K562 (cell line): ENCODE measurements around the gene SKAP1. TPM values are rescaled to one million over a fixed set of nuclear protein-coding genes. Genes with fewer than 3 reads are reported as not detected.
"Not testable (repeated sequence)": the region's sequence is repeated elsewhere in the genome, so short reads cannot be mapped to it uniquely, and the experiment has no call there.

Source experiments
- ATAC-seq: fragments of 200-7000 bp; cut with Tn5 transposase; 3 replicates; pipeline ENCODE4 v1.9.1; 2020; ENCODE audit warnings: moderate library complexity
- BruUV-seq: library from RNA; stranded (reverse); fragments of 400-500 nt; replicated peaks from 2 replicates; lab custom pipeline; 2021; lab: Mats Ljungman, UMichigan
- CTCF ChIA-PET: fragments of 300-600 bp; formaldehyde crosslinking; extraction: SDS; loops from one replicate; lab custom pipeline; 2021; ENCODE audit warnings: low intra/inter-chr PET ratio; lab: Yijun Ruan, JAX
- POLR2A ChIA-PET: fragments of 300-600, 350-650 bp; sonication (Branson Sonifier 250); formaldehyde crosslinking; extraction: SDS; loops from one replicate; lab custom pipeline; 2021; ENCODE audit warnings: antibody characterized with exemption, inconsistent platforms; lab: Yijun Ruan, JAX
- DNase-seq, 4 experiments: peaks; one replicate each; pipeline versions ENCODE4 v3.0.0 to v3.0.0-alpha.2; 2011 to 2018; ENCODE audit warnings: low spot score in 3 of 4, mixed read lengths in 3 of 4; ENCODE audit errors: extremely low read depth in 1 of 4
- FAIRE-seq: peaks from 2 replicates; lab custom pipeline; 2011; peaks lifted over from hg19 to GRCh38; lab: Jason Lieb, UNC
- H2AFZ ChIP-seq: 2 replicates; pipeline ENCODE4 v1.6.0; 2011; ENCODE audit warnings: low read depth, low read length, control low read depth, inconsistent platforms
- H3K27ac ChIP-seq: fragments of 200-600 bp; 3 replicates; pipeline ENCODE4 v1.8.0; 2011; ENCODE audit warnings: low read depth, mild to moderate bottlenecking, control low read depth, inconsistent platforms, low read length, moderate library complexity, mixed read lengths; ENCODE audit errors: extremely low read depth
- H3K27me3 ChIP-seq, 2 experiments: fragments of 300-600 bp in 1 of 2; 2 replicates in 1 of 2; 3 replicates in 1 of 2; pipeline versions ENCODE4 v1.6.0 to v1.8.0; 2011; ENCODE audit warnings: inconsistent platforms in 2 of 2, low read length in 2 of 2, mild to moderate bottlenecking in 1 of 2, mixed read lengths in 1 of 2, moderate library complexity in 1 of 2; ENCODE audit not compliant: control insufficient read depth in 2 of 2, insufficient read depth in 2 of 2
- H3K36me3 ChIP-seq: fragments of 300-600 bp; 3 replicates; pipeline ENCODE4 v1.8.0; 2011; ENCODE audit warnings: mild to moderate bottlenecking, low read length, inconsistent platforms; ENCODE audit not compliant: control insufficient read depth, insufficient read depth
- H3K4me1 ChIP-seq, 2 experiments: fragments of 200-600 bp in 1 of 2; replicated peaks in 1 of 2; 2 replicates in 1 of 2; 3 replicates in 1 of 2; pipeline versions ENCODE4 v1.5.1 to v1.8.0; 2011; ENCODE audit warnings: inconsistent platforms in 2 of 2, low read length in 2 of 2, mild to moderate bottlenecking in 1 of 2, mixed read lengths in 1 of 2, moderate library complexity in 1 of 2; ENCODE audit not compliant: control insufficient read depth in 2 of 2, insufficient read depth in 2 of 2
- H3K4me2 ChIP-seq: 2 replicates; pipeline ENCODE4 v1.6.1; 2011; ENCODE audit warnings: low read length, control low read depth, inconsistent platforms, mixed read lengths; ENCODE audit not compliant: insufficient read depth
- H3K4me3 ChIP-seq: fragments of 200-600 bp; sonication (generic), shearing (Covaris generic); 2 replicates; pipeline ENCODE4 v1.5.1; 2016; ENCODE audit warnings: control low read depth, inconsistent platforms
- H3K79me2 ChIP-seq: fragments of 200-600 bp; 3 replicates; pipeline ENCODE4 v1.8.0; 2011; ENCODE audit warnings: low read length, inconsistent platforms; ENCODE audit not compliant: control insufficient read depth, insufficient read depth
- H3K9ac ChIP-seq, 2 experiments: 2 replicates each; pipeline versions ENCODE4 v1.6.0 to v1.6.1; 2011; ENCODE audit warnings: low read depth in 2 of 2, low read length in 2 of 2, control low read depth in 1 of 2, inconsistent platforms in 1 of 2, mild to moderate bottlenecking in 1 of 2, mixed read lengths in 1 of 2; ENCODE audit not compliant: insufficient read depth in 1 of 2
- H3K9me1 ChIP-seq: one replicate; pipeline ENCODE4 v1.6.0; 2011; ENCODE audit warnings: inconsistent platforms, mild to moderate bottlenecking, low read length, moderate library complexity; ENCODE audit not compliant: control insufficient read depth, insufficient read depth
- H3K9me3 ChIP-seq: replicated peaks from 2 replicates; pipeline ENCODE4 v1.5.1; 2011; ENCODE audit warnings: low read depth, low read length, inconsistent platforms; ENCODE audit not compliant: control insufficient read depth, insufficient read depth
- H4K20me1 ChIP-seq: replicated peaks from 2 replicates; pipeline ENCODE4 v1.6.1; 2011; ENCODE audit warnings: low read length, inconsistent platforms, mixed read lengths; ENCODE audit not compliant: control insufficient read depth, insufficient read depth
- E2F4 ChIP-seq: sonication (generic); formaldehyde crosslinking; IDR thresholded peaks from 2 replicates; pipeline ENCODE4 v1.8.0; 2022; ENCODE audit warnings: mild to moderate bottlenecking, low read depth, missing genetic modification reagents
- FOXA1 ChIP-seq: fragments of 450-650 bp; IDR thresholded peaks from 2 replicates; pipeline ENCODE4 v1.6.1; 2016; ENCODE audit warnings: mild to moderate bottlenecking, borderline replicate concordance
- GATAD2B ChIP-seq: fragments of 450-650 bp; IDR thresholded peaks from 2 replicates; pipeline ENCODE4 v1.6.1; 2017; ENCODE audit warnings: mild to moderate bottlenecking, borderline replicate concordance
- HLTF ChIP-seq: fragments of 450-650 bp; IDR thresholded peaks from 2 replicates; pipeline ENCODE4 v1.6.1; 2016
- PHF20 ChIP-seq: fragments of 450-650 bp; IDR thresholded peaks from 2 replicates; pipeline ENCODE4 v1.6.1; 2018; ENCODE audit not compliant: partially characterized antibody
- POLR2AphosphoS2 ChIP-seq: IDR thresholded peaks from 2 replicates; pipeline ENCODE4 v1.6.1; 2012; ENCODE audit warnings: low read length, improper control_type of control experiment
- SNAPC5 ChIP-seq: fragments of 250-450 bp; sonication (Bioruptor Pico); IDR thresholded peaks from 2 replicates; pipeline ENCODE4 v1.8.0; 2021; ENCODE audit warnings: moderate library complexity, mild to moderate bottlenecking, inconsistent platforms
- ZBTB9 ChIP-seq: fragments of 450-650 bp; formaldehyde crosslinking; IDR thresholded peaks from 2 replicates; pipeline ENCODE4 v1.4.0; 2020; ENCODE audit warnings: mild to moderate bottlenecking, moderate library complexity
- ZNF3 ChIP-seq: fragments of 250-450 bp; sonication (Bioruptor Pico); IDR thresholded peaks from 2 replicates; pipeline ENCODE4 v1.5.0; 2021; ENCODE audit warnings: mild to moderate bottlenecking, moderate library complexity
- ZNF354B ChIP-seq: fragments of 250-450 bp; sonication (Bioruptor Pico); IDR thresholded peaks from 2 replicates; pipeline ENCODE4 v1.4.0; 2020
- ZNF717 ChIP-seq: fragments of 250-450 bp; sonication (Bioruptor Pico); IDR thresholded peaks from 2 replicates; pipeline ENCODE4 v1.5.0; 2021
- WGBS: fragments of 100-300 bp; shearing (Covaris generic); methylation state at CpG from one replicate; pipeline ENCODE4 v1.1.6; 2016; ENCODE audit warnings: low coverage, mixed read lengths; ENCODE audit not compliant: insufficient coverage; ENCODE audit errors: missing lambda C conversion rate; 5-methylcytosine and 5-hydroxymethylcytosine counted together
- in situ Hi-C: fragments of 300-500 bp; cut with MboI; formaldehyde crosslinking; loops from 4 replicates; pipeline ENCODE4 v1.15.0; 2018; ENCODE audit warnings: inconsistent platforms, mixed read lengths
- intact Hi-C: fragments of 100-400 bp; cut with micrococcal nuclease; formaldehyde crosslinking; loops from 2 replicates; pipeline ENCODE4 v1.14.2; 2022
- polyA plus RNA-seq, 8 experiments: library from polyadenylated mRNA; depleted of rRNA in 4 of 8; stranded (reverse) in 5 of 8; unstranded in 3 of 8; fragments of >200 nt; fragmentation: Nextera tagmentation in 2 of 8; fragmentation: Illumina TruSeq in 1 of 8; extraction: Ambion mirVana in 2 of 8; extraction: Trizol in 1 of 8; gene quantifications; 2 replicates each; pipeline versions ENCODE4 v1.2.1 to v1.2.3, GENCODE V29; 2011 to 2014; ENCODE audit warnings: inconsistent platforms in 1 of 8, missing spikeins in 1 of 8
- total RNA-seq, 7 experiments: library from RNA; depleted of rRNA in 6 of 7; stranded (reverse); fragments of >200 nt in 6 of 7; fragmentation: Illumina TruSeq in 2 of 7; extraction: Trizol in 2 of 7; gene quantifications; 2 replicates each; pipeline versions ENCODE4 v1.2.1 to v1.2.3, GENCODE V29; 2011 to 2021; ENCODE audit warnings: low replicate concordance in 1 of 7

The SKAP1 gene
- total and polyA plus RNA-seq, 9 of the 15 experiments (the other 6 are each of a cell fraction or from before 2014, with no cell fraction given): 0.06 to 0.80 (median 0.10) TPM; not detected in 4

GRCh38 chr17:48187872-48188608 is 242.0 kb downstream of the SKAP1 start:
- TF ChIP-seq FOXA1 (no peak), ZNF3 (CRISPR knock-in tag) (no peak), ZNF717 (CRISPR knock-in tag) (no peak), ZNF354B (CRISPR knock-in tag) (no peak), HLTF (no peak), POLR2AphosphoS2 (no peak), PHF20 (no peak), E2F4 (CRISPR knock-in tag) (no peak), SNAPC5 (CRISPR knock-in tag) (no peak), ZBTB9 (CRISPR knock-in tag) (no peak), GATAD2B (no peak)
- no peaks in the 10 kb centered on the region for H3K36me3 ChIP-seq
- DNase-seq (no peak), ATAC-seq (no peak), FAIRE-seq (no peak)
- H3K9me3 ChIP-seq: no peaks in the 10 kb centered on the region
- H3K4me2 ChIP-seq: no peak overlapping the region
- CTCF ChIA-PET: interaction anchor here (0.9 kb wide), 1 partner anchor 430 kb away, joined by 3 read pairs; no protein-coding TSS in a partner anchor
- POLR2A ChIA-PET: interaction anchor here (0.6 kb wide), 1 partner anchor 31 kb away, joined by 3 read pairs; no protein-coding TSS in a partner anchor
- no peaks in the 10 kb centered on the region for H3K9me1 ChIP-seq
- H3K27ac ChIP-seq: no peak overlapping the region
- H3K79me2 ChIP-seq: no peaks in the 10 kb centered on the region
- no peak overlapping the region for H3K9ac ChIP-seq
- no peak overlapping the region for H3K4me3 ChIP-seq
- intact Hi-C loops (no loop called here), in situ Hi-C loops (no loop called here)
- H3K27me3 ChIP-seq: peaks cover 13 to 15% of the 10 kb centered on the region in 2 experiments; a peak in 4 of 5 replicates
- H2AFZ ChIP-seq: no peak overlapping the region
- 9% methylated on average over 3 of the region's 3 CpGs for WGBS
- no peaks in the 10 kb centered on the region for H3K4me1 ChIP-seq
- no peaks in the 10 kb centered on the region; the same call in 1 of the 2 replicates for H4K20me1 ChIP-seq
- no TSS peak for BruUV-seq

- POLR2A ChIA-PET: interaction anchor here (0.6 to 1.5 kb wide), 3 partner anchors 9 to 193 kb away, joined by 3 to 4 read pairs (median 3); no protein-coding TSS in a partner anchor
- intact Hi-C loops, ATAC-seq: not testable (repeated sequence)
Measured at GRCh38 chr17:48186317-48186716, 243.7 kb downstream of the SKAP1 start.

More at GRCh38 chr17:48186317-48186716, 243.7 kb downstream of the SKAP1 start:
- H3K27ac ChIP-seq, DNase-seq, H3K9me1 ChIP-seq, BruUV-seq, H3K4me2 ChIP-seq, H3K4me3 ChIP-seq, H3K9me3 ChIP-seq, H3K9ac ChIP-seq, CTCF ChIA-PET, in situ Hi-C loops, H3K79me2 ChIP-seq, H2AFZ ChIP-seq, FAIRE-seq, H3K4me1 ChIP-seq, H3K36me3 ChIP-seq, H4K20me1 ChIP-seq: not testable (repeated sequence)
- H3K27me3 ChIP-seq: peaks cover 6 to 15% of the 10 kb centered on the region in 2 experiments; a peak in 4 of 5 replicates
- WGBS: 2% methylated on average over 5 of the region's 5 CpGs
